HG03565 (cell line): ENCODE measurements around the gene SLC25A53.
"Not testable (repeated sequence)": the region's sequence is repeated elsewhere in the genome, so short reads cannot be mapped to it uniquely, and the experiment has no call there.

ENCODE experiments used
- ATAC-seq: cut with Tn5 transposase; IDR thresholded peaks from one replicate; pipeline ENCODE4 v1.9.1; 2021; ENCODE audit warnings: mild to moderate bottlenecking, moderate library complexity; ENCODE audit not compliant: unreplicated experiment

The SLC25A53 gene

GRCh38 chrX:104134583-104135261, 22.1 kb downstream of the SLC25A53 start:
- ATAC-seq, result no peak

DNA sequence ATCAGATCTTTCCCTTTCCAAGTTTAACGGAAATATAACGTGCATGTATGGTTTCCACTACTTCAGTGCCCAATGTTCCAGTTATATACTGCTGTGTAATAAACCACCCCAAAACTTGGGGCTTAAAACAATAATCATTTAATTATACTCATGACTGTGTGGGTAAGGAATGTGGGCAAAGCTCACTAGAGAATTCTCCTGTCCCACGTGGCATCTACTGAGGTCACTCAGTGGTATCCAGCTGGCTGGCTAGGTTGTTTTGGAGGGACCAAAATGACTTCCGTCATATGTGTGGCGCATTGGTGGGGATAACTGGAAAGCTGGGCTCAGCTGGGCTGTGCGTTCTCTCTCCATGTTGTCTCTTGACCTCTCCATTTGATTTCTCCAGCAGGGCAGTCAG, 26.0 kb downstream of the SLC25A53 start:
- no peak for ATAC-seq

DNA sequence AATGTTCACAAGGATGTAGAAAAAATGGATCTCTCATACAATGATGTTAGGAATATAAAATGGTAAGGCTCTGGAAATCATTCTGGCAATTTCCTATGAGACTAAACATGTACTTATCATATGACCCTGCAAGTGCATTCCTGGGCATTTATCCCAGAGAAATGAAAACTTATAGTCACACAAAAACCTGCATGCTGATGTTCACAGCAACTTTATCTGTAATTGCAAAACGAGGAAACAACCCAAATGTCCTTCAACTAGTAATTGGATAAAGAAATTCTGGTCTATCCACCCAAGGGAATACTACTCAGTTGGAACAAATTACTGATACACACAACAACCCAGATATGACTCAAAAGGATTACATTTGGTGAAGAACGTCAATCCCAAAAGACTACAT, 30.0 kb downstream of the SLC25A53 start:
- no peak for ATAC-seq

- ATAC-seq, result peak; percentile 60
Observed at GRCh38 chrX:104122829-104123228, 34.0 kb downstream of the SLC25A53 start.

GRCh38 chrX:104118765-104119164, 38.0 kb downstream of the SLC25A53 start:
- no peak for ATAC-seq

DNA sequence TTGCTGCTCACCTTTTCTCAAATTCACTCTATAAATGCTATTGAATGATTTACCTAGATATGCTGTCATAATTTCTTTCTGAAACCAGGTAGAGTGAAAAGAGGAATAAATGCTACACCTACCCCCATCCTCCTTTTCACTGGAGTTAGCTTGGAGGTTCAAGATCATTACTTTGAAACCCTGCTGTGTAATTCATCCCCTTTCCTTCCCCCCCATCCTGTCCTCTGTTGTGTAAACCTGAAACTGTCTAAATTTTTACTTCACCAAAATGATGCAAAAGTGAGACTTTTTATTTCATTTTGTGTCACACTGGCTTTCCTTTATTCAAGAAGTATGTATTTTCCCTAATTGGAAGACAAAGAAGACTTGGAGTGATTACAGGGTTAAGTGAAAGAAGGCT, 39.0 kb downstream of the SLC25A53 start:
- no peak for ATAC-seq

DNA sequence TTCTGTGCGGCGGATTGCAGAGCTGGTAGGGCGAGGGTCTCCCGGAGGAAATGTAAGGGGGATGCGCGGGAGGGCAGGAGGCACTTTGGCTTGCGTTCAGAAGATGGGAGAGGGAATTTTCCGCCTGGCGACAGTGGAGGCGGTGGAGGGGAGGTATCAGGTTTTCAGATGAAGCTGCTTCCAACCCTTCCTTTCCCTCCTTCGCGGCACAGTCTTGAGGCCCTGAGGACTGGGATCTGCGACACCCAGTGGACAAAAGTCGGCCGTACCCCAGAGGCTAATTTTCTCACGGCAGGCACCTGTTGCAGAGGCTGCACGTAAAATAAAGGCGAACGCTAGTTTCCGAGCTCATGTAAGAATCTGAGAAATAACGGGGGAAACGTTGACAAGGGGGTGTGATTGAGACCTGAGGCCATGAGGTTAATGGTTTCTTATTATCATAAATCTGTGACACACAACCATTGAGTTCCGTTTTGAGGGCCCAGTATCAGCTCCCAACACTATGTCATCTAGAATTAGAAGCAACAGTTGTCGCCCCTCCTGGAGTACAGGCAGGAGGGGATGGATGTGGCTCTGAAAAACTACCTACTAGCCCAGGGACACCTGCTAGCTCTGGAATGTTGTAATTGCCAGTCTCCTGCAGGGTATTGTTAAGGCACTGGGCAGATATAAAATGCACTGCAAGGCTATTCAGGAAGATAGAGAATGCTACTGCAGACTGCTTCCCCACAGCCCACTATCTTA, 43.4 kb downstream of the SLC25A53 start:
- ATAC-seq, result peak; percentile 30

DNA sequence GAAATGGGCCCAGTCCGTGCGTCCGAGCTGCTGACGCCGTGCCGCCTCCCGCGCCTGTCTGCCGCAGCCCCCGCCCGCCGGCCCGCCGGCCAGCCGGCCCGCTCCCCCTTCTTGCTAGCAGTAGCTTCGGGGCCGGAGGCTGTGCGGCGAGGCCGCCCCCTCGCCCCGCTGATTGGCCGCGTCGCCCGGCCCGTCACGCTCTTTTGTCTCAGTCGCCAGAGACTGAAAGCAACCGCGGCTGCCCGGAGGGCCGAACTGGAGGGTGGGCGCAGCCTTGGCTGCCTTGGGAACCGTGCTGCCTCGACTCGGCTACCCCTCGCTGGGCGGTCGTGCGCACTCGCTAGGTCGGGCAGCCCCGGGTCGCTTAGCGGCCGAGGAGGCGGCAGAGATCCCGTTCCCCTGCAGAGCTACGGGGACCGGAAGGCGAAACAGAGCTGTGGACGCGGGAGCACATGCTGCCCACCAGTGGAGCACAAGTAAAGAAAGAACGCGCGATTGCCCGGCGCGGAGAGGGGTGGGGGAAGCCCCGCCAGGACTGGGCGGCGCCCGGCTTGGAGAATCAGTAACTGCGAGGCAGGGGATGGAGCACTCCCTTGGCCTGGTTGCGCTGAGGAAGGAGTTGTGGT, 44.4 kb downstream of the SLC25A53 start, which contains the start of gene ZCCHC18:
Gene ZCCHC18, plus strand, starts transcription at position 198 of the 626 bp plus-strand sequence. CDS start 1,589 bp downstream, outside the sequence.
- ATAC-seq, result peak; percentile 53

DNA sequence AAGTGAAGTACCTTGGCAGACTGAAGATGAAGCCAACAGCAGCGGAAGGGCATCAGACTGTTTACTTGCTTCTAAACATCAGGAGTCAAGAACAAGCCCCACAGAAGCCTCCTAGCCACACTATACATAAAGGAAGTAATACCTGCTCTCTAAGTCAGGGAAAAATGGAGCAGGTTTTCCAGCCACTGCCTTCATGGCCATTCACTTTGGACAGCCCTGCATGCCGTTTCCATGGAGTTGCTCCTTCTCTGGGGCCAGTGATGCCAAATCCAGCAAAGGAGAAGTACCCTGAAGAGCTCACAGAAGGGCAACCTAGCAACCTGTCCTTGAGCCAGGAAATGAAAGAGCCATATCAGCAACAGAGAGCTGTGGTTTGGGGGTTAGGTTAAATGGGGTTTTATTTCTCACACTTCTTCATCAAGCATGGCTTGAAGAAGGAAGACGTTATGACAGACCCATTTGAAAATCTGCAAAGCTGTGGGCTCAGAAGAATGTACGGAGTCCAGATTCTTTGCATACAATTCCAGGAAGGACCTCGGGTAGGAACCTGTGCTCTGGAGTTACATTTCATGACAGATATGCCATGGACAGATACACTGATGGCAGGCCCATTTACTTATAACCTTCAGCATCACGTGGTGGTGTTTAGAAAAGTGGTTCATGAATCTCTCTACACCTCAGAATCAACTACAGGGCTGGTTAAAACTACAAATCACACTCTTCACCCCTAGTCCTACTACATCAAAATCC, 46.1 kb downstream of the SLC25A53 start:
- ATAC-seq, result peak; percentile 52

- no peak for ATAC-seq
Observed at GRCh38 chrX:104108955-104109354, 47.9 kb downstream of the SLC25A53 start.

DNA sequence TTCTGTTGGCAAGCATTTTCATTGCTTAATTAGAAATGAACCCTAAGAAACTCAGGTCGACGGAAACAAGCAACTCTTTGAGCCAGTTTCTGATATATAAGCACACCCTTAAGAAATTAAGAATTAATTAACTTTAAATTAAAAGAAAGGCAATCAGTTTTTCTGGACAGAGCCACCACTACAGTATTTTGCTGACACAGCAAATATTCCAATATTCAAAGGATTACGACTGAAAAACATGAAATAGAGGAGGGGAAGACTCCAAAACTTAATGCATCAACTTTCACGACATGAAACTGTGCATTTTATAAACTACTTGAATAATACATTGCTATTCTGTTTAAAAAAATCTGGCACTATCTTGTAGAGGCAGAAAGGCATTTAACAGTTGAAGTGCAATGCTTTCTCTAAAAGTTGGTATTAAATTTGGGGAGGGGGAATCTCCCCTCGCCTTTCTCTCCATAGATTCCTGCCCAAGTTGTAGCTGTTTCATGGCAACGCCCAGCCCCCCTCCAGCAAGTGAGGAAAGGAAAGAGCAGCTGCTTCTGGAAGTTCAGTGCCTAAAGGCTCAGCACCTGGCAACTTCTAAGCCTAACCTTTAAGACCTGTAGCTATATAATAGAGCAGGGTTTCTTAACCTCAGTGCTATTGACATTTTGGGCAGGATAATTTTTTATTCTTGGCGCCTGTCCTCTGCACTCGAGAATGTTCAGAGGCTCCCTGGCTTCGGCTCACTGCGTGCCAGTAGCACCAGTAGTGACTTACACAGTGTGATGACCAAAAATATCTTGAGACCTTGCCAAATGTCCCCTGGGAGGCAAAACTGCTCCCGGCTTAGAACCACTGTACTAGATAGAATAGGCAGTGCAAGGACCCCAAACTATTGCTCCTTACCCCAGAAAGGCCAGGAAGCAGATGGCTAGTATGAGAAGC, 51.2 kb downstream of the SLC25A53 start:
- ATAC-seq, result no peak

- ATAC-seq, result no peak
Observed at GRCh38 chrX:104104676-104105075, 52.1 kb downstream of the SLC25A53 start.

GRCh38 chrX:104098919-104099318, 57.9 kb downstream of the SLC25A53 start:
- ATAC-seq, result no peak

DNA sequence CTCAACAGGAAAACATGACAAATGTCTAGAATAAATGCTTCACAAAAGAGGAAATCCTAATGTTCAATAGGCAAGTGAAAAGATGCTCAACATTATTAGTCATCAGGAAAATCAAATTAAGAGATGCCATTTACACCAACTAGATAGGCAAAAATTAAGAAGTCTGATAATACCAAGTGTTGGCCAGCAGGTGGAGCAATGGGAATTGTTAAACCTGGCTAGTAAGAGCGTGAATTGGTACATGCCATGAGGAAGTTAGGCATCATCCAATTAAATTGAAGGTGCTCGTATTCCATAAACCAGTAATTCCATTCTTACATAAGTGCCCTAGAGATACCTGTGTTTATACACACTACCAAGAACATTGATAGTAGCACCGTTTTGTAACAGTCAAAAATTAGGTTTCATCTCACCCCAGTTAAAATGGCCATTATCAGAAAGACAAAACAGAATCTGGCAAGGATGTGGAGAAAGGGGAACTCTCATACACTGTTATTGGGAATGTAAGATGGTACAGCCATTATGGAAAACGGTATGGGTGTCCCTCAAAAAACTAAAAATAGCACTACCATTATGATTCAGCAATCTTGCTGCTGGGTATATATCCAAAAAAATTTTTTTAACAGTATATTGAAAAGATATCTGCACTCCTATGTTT, 58.5 kb downstream of the SLC25A53 start:
- ATAC-seq, result peak; percentile 67

GRCh38 chrX:104085919-104086318, 70.9 kb downstream of the SLC25A53 start:
- no peak for ATAC-seq

DNA sequence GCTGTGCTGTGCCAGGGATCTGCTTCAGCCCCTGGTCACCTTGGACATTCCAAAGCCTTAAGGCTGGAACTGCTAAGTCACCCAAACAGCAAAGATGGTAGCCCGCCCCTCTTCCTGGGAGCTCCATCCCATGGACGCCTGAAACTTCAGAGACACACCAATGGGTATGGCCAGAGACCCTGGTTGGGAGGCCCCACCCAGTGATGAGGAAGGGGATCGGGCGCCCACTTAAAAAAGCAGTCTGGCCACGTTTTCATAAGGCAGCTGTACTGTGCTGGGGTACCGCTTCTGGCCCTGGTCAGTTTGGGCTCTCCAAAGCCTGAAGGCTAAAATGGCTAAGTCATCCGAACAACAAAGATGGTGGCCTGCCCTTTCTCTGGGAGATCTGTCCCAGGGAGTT, 71.3 kb downstream of the SLC25A53 start:
- no peak for ATAC-seq

GRCh38 chrX:104084534-104085277, 72.1 kb downstream of the SLC25A53 start:
- no peak for ATAC-seq

- ATAC-seq, result no peak
Observed at GRCh38 chrX:104084063-104084462, 72.7 kb downstream of the SLC25A53 start.

- not testable (repeated sequence) for ATAC-seq
Observed at GRCh38 chrX:104077854-104078253, 79.0 kb downstream of the SLC25A53 start.
